NK-92 treated with Interleukin-12 subunit alpha and Interleukin-12 subunit beta, amount 100 ng/mL, for 24 hours (cell line): ENCODE data around the gene DDX4.

ENCODE experiments used
- DNase-seq: peaks from one replicate; lab custom pipeline; 2025; lab: John Stamatoyannopoulos, UW

DDX4 gene

DNA sequence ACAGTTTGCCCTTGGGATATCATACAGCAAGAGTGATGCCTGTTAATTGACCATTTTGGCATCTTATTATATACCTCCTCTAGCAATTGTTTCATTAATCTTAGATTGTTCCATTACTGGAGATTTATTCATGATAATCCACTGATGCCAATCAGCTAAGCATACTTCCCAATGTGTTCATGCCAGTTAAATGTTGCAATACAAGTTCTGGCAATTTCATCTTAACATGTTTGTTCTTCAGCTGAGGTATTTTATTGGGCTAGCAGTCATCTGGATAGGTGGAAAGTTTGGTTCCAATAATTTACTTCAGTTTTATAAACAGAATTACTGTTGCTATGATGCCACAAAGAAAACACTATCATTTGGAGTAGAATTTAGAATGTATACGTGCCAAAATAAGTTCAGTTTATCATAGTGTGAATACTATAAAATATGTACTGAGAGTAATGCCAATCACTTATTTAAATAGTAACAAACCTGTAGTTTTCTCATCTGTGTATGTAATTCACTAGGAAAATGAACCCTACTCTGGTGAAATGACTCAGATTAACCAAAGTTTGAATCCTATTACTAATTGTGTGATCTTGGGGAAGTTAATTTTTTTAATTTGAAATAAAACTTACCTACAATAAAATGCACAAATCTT is 85.4 kb downstream of the DDX4 start:
- DNase-seq: no peak

DNA sequence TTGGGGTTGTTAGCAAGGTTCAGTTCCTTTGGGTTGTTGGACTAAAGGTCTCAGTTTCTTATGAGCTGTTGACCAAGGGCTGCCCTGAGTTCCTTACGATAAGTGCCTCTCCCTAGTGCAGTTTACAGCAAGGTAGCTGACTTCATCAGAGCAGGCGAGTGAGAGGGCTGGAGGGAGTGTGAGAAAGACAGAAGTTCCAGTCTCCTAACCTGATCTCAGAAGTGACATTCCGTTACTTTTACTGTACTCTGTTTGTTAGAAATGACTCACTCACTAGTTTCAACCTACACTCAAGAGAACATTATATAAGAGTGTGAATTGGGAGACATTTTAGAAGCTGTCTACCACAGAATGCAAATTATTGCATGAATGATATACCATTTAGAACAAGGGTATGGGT is 92.1 kb downstream of the DDX4 start:
- no peak for DNase-seq

DNA sequence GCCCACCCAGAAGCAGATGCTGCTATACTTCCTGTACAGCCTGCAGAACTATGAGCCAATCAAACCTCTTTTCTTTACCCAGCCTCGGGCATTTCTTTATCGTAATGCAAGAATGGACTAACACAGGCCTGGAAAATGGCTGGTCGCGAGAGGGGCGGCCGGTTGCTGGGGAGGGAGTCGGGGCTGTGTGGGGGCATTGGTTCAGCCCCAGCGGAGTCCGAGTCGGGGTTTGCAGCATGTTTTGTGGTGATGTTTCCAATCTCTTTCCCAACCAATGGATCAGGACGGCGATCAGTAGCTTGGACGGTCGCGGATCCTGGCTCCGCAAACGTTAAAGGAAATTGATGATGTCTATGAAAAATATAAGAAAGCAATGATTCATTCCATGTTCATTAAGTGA is 94.6 kb downstream of the DDX4 start:
- DNase-seq: no peak

DNA sequence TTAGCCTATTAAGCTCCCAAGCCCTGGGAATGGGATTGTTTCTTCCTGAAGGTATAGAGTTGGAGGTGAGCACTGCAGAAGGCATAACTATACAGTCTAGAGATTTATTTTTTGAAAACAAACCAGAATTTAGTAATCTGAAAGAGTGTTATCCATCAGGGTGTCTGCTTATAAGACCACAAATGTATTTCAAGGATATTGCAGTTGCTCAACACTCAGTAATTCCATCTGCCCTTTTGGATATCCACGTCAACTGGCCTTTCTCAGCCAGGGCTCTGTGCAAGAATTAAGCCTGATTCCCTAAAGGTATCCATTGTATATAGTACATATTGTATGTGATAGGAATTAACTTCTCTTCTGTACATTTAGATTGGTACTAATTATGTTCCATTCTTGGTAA is 98.3 kb downstream of the DDX4 start:
- DNase-seq: no peak

DNA sequence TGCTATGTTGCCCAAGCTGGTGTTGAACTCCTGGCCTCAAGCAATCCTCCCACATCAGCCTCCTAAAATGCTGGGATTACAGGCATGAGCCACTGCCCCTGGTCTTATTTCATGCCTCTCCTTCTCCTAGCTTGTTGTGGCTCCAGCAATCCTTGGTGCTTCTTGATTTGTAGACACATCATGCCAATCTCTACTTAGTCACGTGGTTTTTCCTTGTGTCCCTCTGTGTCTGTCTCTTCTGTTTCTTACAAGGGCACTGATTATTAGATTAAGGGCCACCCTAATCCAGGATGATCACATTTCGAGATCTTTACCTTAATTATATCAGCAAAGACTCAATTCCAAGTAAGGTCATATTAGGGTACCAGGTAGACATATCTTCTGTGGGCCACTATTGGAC is 104.1 kb downstream of the DDX4 start:
- no peak for DNase-seq

GRCh38 chr5:55847837-55848236 is 110.0 kb downstream of the DDX4 start:
- DNase-seq: no peak

DNA sequence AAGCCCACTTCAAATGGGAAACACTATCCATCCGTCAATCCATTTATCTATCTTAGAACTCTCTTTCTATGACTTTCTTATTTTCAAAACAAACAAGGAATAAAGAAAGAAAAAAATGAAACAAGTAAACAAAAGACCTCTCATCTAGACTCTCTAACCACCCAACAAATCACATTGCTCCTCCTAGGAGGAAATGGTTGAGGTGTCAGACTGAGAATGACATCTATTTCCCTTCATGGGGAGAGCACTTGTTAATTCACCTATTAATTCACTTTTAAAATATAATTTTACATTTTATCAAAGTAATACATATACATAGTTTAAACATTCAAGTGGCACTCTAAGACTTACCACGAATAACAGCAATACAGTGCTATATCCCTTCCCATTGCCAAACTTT is 110.9 kb downstream of the DDX4 start:
- no peak for DNase-seq

DNA sequence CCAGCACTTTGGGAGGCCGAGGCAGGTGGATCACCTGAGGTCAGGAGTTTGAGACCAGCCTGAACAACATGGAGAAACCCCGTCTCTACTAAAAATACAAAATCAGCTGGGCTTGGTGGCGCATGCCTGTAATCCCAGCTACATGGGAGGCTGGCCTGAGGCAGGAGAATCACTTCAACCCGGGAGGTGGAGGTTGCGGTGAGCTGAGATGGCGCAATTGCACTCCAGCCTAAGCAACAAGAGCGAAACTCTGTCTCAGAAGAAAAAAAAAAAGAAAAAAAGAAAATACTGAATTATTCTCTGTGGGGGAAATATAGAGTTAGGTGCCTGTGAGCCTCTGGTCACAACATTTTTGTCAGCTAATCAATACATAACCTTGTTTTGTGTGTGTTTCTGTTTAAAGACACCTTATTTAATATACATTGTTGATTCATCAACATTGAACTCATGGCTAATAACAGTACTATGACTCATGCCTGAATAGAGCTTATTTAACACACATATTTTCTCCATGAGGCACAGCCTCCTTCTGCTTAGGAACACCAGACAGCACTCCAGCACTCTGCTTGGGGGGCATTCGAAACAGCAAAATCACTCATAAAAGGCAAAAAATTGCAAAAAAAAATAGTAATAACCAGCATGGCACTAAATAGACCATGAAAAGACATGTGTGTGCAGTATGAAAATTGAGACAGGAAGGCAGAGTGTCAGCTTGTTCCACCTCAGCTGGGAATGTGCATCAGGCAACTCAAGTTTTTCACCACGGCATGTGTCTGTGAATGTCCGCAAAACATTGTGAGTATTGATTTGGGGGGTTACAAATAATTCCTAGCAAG is 113.2 kb downstream of the DDX4 start, which contains the start of gene IL31RA:
IL31RA (plus strand) TSS at position 519 of the 836 bp plus-strand sequence; CDS start at position 733, 214 bp downstream.
- no peak for DNase-seq

- no peak for DNase-seq
Measured at GRCh38 chr5:55851675-55851979, 113.8 kb downstream of the DDX4 start.

- no peak for DNase-seq
Measured at GRCh38 chr5:55852503-55852902, 114.6 kb downstream of the DDX4 start.

- DNase-seq: no peak
Measured at GRCh38 chr5:55853041-55853670, 115.3 kb downstream of the DDX4 start.

DNA sequence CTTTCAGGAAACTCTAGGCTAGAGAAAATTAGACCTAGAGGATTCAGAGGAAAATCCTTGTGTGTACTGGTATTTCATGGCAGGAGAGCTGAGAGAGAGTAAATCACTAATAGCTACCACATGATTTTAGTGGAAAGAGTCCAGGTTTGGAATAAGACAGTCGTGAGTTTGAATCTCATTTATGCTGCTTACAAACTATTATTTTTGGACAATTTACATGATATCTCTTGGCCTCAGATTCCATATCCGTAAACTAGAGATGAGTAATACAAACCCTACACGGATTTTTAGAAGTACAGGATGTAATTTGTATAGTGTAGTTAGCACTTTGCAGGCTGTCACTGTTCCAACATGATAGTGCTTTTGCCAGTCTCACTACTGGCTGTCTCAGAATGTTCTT is 116.0 kb downstream of the DDX4 start:
- DNase-seq: no peak

DNA sequence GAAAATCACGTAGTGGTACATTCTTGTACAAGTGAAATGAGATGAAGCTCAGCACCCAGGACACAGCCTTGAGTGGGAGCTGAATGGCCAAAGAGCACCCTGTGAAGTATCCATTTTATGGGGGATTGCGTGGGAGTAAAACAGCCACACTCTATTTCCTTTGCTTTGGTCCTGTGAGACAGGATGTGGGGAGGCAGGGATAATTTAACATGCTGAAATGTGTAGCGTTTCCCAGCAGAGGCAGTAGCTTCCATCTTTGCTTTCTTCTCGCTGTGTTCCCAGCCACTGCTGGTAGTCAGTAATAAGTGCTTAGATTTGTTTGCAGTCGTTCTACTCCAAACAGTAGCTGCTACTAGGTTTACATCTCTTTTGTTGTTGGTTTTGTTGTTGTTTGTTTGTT is 117.6 kb downstream of the DDX4 start:
- DNase-seq: no peak

DNA sequence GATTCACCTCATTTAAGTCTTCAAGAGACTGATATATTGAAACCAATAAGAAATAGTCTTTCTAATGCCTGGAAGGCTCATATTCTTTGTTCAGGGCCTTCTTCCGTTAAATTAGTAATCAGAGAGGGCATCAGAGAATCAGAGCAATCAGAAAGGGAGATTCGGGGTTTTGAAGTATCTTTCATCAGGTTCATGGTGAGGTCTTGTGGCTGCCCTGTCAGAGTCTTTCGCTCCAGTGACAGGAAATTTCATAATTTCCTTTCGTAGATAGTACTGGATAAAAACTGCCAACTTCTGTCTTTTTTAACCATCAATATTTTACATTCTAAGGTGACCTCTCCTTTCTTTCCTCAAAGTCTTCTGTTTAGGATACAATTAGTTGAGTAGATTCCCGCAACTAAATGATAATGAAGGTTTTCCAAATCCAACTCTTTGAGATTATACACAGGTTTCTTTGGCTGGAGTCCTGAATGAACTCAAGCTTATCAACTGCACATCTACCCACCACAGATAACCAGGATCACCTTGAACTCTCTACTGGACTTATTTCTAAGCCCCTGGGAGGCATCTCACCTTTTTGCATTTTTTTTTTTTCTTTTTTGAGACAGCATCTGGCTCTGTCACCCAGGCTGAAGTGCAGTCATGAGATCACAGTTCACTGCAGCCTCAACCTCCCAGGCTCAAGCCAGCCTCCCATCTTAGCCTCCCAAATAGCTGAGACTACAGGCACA is 118.8 kb downstream of the DDX4 start:
- DNase-seq: peak; percentile 25

DNA sequence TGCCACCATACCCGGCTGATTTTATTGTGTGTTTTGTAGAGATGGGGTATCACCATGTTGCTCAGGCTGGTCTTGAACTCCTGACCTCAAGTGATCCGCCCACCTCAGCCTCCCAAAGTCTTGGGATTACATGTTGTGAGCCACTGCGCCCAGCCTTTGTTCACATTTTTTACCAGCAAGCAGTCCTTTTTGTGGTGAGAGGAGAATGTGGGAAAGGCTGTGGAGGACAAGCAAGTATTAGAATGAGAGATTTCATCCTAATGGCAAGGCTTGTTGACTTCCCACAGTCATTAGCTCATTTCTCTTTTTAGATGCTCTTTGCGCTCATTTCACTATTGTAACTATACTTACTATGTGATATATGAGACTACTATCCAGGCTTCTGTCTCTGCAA is 119.4 kb downstream of the DDX4 start:
- DNase-seq: no peak

- DNase-seq: no peak
Measured at GRCh38 chr5:55858104-55858503, 120.2 kb downstream of the DDX4 start.

- no peak for DNase-seq
Measured at GRCh38 chr5:55860288-55860687, 122.4 kb downstream of the DDX4 start.

- no peak for DNase-seq
Measured at GRCh38 chr5:55860709-55861108, 122.8 kb downstream of the DDX4 start.

DNA sequence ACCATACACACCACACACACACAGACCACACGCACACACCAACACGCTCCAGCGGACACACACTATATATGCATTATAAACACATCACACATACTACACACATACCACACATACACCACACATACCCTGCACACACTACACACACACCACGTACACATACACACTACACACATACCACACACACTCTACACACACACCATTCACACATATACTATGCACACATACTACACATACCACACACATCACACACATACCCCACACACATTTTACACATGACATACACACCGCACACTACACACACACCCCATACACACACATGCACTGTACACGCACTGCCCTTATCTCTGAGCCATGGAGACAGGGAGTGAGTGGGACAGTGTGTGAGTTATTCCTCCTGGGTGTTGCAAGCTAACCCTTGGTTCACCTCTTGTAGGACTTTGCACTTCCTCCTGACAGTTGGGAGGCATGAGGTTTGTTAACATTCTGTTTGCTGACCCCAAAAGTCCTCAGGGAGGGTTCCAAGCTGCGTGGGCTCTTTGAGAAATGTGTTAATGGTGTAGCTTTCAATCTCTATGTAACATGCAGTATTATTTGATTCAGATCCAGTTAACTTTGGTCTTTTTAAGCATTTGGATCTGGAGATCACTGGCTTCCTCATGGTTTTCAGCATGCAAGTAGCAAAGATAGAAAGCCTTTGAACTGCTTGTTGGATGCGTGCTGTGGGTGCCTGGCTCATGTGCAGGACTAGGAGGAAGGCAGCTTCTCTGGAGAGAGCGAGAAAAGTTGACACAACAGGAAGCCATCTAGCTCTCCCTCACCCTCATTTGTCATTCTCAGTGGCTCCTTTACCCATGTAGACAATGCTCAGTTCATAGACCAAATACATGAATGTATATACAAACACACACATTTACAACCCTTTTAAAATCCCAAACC is 127.0 kb downstream of the DDX4 start:
- DNase-seq: no peak

DNA sequence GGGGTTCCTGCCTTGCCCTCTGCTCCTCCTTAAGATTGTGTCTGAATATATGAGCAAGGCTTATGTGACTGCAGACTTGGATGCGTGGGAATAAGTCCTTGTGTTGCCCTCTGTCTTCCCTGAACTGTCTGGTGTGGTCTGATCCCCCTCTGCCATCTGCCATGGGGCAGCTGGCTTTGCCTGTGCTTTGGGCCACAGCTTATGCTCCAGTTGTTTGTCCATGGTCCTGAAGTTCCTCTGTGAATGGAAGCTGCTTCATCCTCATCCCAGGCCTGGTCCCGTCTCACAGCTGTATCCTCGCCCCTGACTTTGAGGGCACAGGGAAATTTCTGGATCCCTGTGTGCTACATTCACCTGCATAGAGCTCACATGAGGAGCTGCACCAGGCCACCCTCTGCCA is 128.0 kb downstream of the DDX4 start:
- DNase-seq: no peak

- no peak for DNase-seq
Measured at GRCh38 chr5:55866485-55866884, 128.6 kb downstream of the DDX4 start.
